Limb (tissue), 2 donors: ENCODE results near the gene RTL10.
A peak's percentile ranks its signal among the peaks of the same experiment; 100 is the strongest.
"Not testable (repeated sequence)": the region's sequence is repeated elsewhere in the genome, so short reads cannot be mapped to it uniquely, and the experiment has no call there.

Experiments used
- DNase-seq, 2 donors: peaks; one replicate each; pipeline ENCODE4 v3.0.0-alpha.2; 2016; ENCODE audit errors: extremely low spot score in 2 of 2

The RTL10 gene

GRCh38 chr22:19846620-19847344 lies 7.9 kb downstream of the RTL10 start:
- no peak for DNase-seq

- no peak for DNase-seq
Observed at GRCh38 chr22:19845054-19845722, 9.5 kb downstream of the RTL10 start.

GRCh38 chr22:19844377-19845053 lies 10.2 kb downstream of the RTL10 start:
- DNase-seq, result peak in 1 of 2 donors; percentile 34

GRCh38 chr22:19843857-19844376 lies 10.8 kb downstream of the RTL10 start:
- DNase-seq, result peak in 1 of 2 donors; percentile 27

GRCh38 chr22:19843107-19843856 lies 11.4 kb downstream of the RTL10 start:
- peak in 1 of 2 donors; percentile 28 for DNase-seq

- DNase-seq, result peak in 1 of 2 donors; percentile 34
Observed at GRCh38 chr22:19842393-19843106, 12.1 kb downstream of the RTL10 start.

- no peak for DNase-seq
Observed at GRCh38 chr22:19841641-19842392, 12.9 kb downstream of the RTL10 start.

- no peak for DNase-seq
Observed at GRCh38 chr22:19840955-19841640, 13.6 kb downstream of the RTL10 start.

GRCh38 chr22:19840059-19840458 lies 14.6 kb downstream of the RTL10 start:
- no peak for DNase-seq

- DNase-seq, result no peak
Observed at GRCh38 chr22:19837915-19838314, 16.8 kb downstream of the RTL10 start.

GRCh38 chr22:19836512-19836911 lies 18.2 kb downstream of the RTL10 start:
- DNase-seq, result no peak

GRCh38 chr22:19834599-19834998 lies 20.1 kb downstream of the RTL10 start:
- DNase-seq, result no peak

- DNase-seq, result not testable (repeated sequence)
Observed at GRCh38 chr22:19833327-19833726, 21.3 kb downstream of the RTL10 start.

GRCh38 chr22:19832476-19833108 lies 22.1 kb downstream of the RTL10 start:
- no peak for DNase-seq

- DNase-seq, result not testable (repeated sequence)
Observed at GRCh38 chr22:19831979-19832378, 22.7 kb downstream of the RTL10 start.

GRCh38 chr22:19831016-19831415 lies 23.7 kb downstream of the RTL10 start:
- no peak for DNase-seq

GRCh38 chr22:19828035-19828401 lies 26.7 kb downstream of the RTL10 start:
- no peak for DNase-seq

GRCh38 chr22:19827341-19828034 lies 27.2 kb downstream of the RTL10 start:
- no peak for DNase-seq

GRCh38 chr22:19826619-19826950 lies 28.1 kb downstream of the RTL10 start:
- DNase-seq, result no peak
